ENCODE measurements around the gene SYF2. TPM values are rescaled to one million over a fixed set of nuclear protein-coding genes. Genes with fewer than 3 reads are reported as not detected.
"Not testable (repeated sequence)": the region's sequence is repeated elsewhere in the genome, so short reads cannot be mapped to it uniquely, and the experiment has no call there.

Gene SYF2
- total and polyA plus RNA-seq, 2 donors (not counting 3 experiments of a cell fraction or from before 2014, with no cell fraction given) = 9.3 to 38.0 TPM

- no peak overlapping the region for H2AFZ ChIP-seq (ENCODE audit: low read depth, low read length)
- TF ChIP-seq CTCF (IDR thresholded peaks at IDR 0.05; ENCODE audit: extremely low read depth in 1 of 2, insufficient read depth in 1 of 2, low read depth in 1 of 2, low read length in 2 of 2) (no peak), FOS (IDR thresholded peaks at IDR 0.05; ENCODE audit: borderline replicate concordance, insufficient read depth, low read length) (no peak), POLR2AphosphoS5 (IDR thresholded peaks at IDR 0.05; ENCODE audit: insufficient read depth, low read depth, low read length) (no peak), POLR2A (IDR thresholded peaks at IDR 0.05; ENCODE audit: low read depth, low read length) (no peak), MAX (IDR thresholded peaks at IDR 0.05; ENCODE audit: insufficient read depth, insufficient read length) (no peak), JUN (IDR thresholded peaks at IDR 0.05; ENCODE audit: borderline replicate concordance, insufficient read depth, insufficient read length, low read depth) (no peak), GATA2 (IDR thresholded peaks at IDR 0.05; ENCODE audit: insufficient read depth, insufficient read length, low read depth, low read length) (no peak), EZH2 (IDR thresholded peaks at IDR 0.05; ENCODE audit: borderline replicate concordance, low read depth, low read length, severe bottlenecking) (no peak), MYC (IDR thresholded peaks at IDR 0.05; ENCODE audit: low read depth, low read length) (no peak)
- dilution Hi-C loops (cut with MboI; ENCODE audit: extremely low pct_ligation_motif_present, low sequenced_read_pairs) = no loop called here
Measured at GRCh38 chr1:25190260-25190659, 42.0 kb downstream of the SYF2 start.

GRCh38 chr1:25187904-25188303 is 44.4 kb downstream of the SYF2 start:
- dilution Hi-C loops (cut with MboI; ENCODE audit: extremely low pct_ligation_motif_present, low sequenced_read_pairs); H3K27ac ChIP-seq (ENCODE audit: insufficient read depth, low read depth, low read length); H3K79me2 ChIP-seq (ENCODE audit: control insufficient read depth, insufficient read depth, low read length); H3K4me2 ChIP-seq (ENCODE audit: insufficient read depth, low read length); BruUV-seq (replicated peaks); H3K4me1 ChIP-seq (ENCODE audit: control insufficient read depth, extremely low read depth, insufficient read depth, low read length); H3K4me3 ChIP-seq (replicated peaks in 1 of 3; ENCODE audit: insufficient read depth in 1 of 3, low read depth in 1 of 3, low read length in 3 of 3); DNase-seq (ENCODE audit: low read depth, low spot score); H2AFZ ChIP-seq (ENCODE audit: low read depth, low read length); FAIRE-seq; H3K36me3 ChIP-seq (ENCODE audit: control insufficient read depth in 2 of 2, extremely low read depth in 1 of 2, insufficient read depth in 2 of 2, low read length in 2 of 2); H3K9me1 ChIP-seq (replicated peaks; ENCODE audit: control insufficient read depth, extremely low read depth, insufficient read depth, low read length); H3K9me3 ChIP-seq (replicated peaks; ENCODE audit: control insufficient read depth, insufficient read depth, low read length); intact Hi-C loops (cut with micrococcal nuclease); H3K9ac ChIP-seq (replicated peaks; ENCODE audit: extremely low read depth, insufficient read depth, low read length); H3K27me3 ChIP-seq (ENCODE audit: control insufficient read depth in 2 of 2, insufficient read depth in 2 of 2, low read length in 2 of 2); POLR2A ChIA-PET; H4K20me1 ChIP-seq (replicated peaks; ENCODE audit: control insufficient read depth, extremely low read depth, insufficient read depth, low read length): not testable (repeated sequence)
- CTCF ChIA-PET = interaction anchor here (1.3 kb wide), 1 partner anchor 17 kb away, joined by 3 read pairs; no protein-coding TSS in a partner anchor

More at GRCh38 chr1:25190260-25190659, 42.0 kb downstream of the SYF2 start:
- Histone ChIP-seq H3K4me3 (replicated peaks in 1 of 3; ENCODE audit: insufficient read depth in 1 of 3, low read depth in 1 of 3, low read length in 3 of 3) (no peak overlapping the region), H3K27me3 (ENCODE audit: control insufficient read depth in 2 of 2, insufficient read depth in 2 of 2, low read length in 2 of 2) (peaks cover 0 to 2% of the 10 kb centered on the region in 2 experiments), H3K9ac (replicated peaks; ENCODE audit: extremely low read depth, insufficient read depth, low read length) (no peak overlapping the region), H3K27ac (ENCODE audit: insufficient read depth, low read depth, low read length) (no peak overlapping the region), H3K9me3 (replicated peaks; ENCODE audit: control insufficient read depth, insufficient read depth, low read length) (no peaks in the 10 kb centered on the region), H3K4me2 (ENCODE audit: insufficient read depth, low read length) (no peak overlapping the region), H3K4me1 (ENCODE audit: control insufficient read depth, extremely low read depth, insufficient read depth, low read length) (no peaks in the 10 kb centered on the region), H3K79me2 (ENCODE audit: control insufficient read depth, insufficient read depth, low read length) (no peaks in the 10 kb centered on the region), H3K9me1 (replicated peaks; ENCODE audit: control insufficient read depth, extremely low read depth, insufficient read depth, low read length) (no peaks in the 10 kb centered on the region), H3K36me3 (ENCODE audit: control insufficient read depth in 2 of 2, extremely low read depth in 1 of 2, insufficient read depth in 2 of 2, low read length in 2 of 2) (no peaks in the 10 kb centered on the region), H4K20me1 (replicated peaks; ENCODE audit: control insufficient read depth, extremely low read depth, insufficient read depth, low read length) (no peaks in the 10 kb centered on the region)
- intact Hi-C loops (cut with micrococcal nuclease) = no loop called here
- BruUV-seq (replicated peaks) = no TSS peak
- DNase-seq (ENCODE audit: low read depth, low spot score) = no peak
- ChIA-PET POLR2A (no interaction called here), CTCF (interaction anchor here (1.3 kb wide), 1 partner anchor 257 kb away, joined by 6 read pairs; no protein-coding TSS in a partner anchor)
- no peak for FAIRE-seq
